Glomerular visceral epithelial cell (primary cell): ENCODE measurements around the gene IMMP2L.
"Not testable (repeated sequence)": the region's sequence is repeated elsewhere in the genome, so short reads cannot be mapped to it uniquely, and the experiment has no call there.

ENCODE experiments used
- DNase-seq: peaks from one replicate; pipeline ENCODE4 v3.0.0-alpha.2; 2016; ENCODE audit errors: extremely low spot score

Gene IMMP2L

DNA sequence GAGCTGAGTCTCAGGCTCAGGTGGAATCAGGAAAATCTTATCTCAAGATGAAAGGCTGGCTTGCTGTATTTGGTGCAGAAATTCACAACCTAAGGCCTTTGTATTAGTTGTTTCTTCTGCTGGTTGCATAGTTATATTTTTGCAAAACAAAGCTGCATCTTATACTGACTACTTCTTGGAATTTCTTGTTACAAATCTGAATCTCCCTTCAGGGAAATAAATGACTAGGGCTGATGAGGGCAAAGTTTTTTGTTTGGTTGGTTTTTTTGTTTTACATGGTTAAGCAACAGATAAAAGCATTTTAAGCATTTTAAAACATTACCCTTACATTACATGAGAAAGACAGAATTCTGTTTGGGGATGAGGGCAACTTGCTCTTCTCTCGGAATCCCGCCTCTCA, 485.3 kb downstream of the IMMP2L start:
- no peak for DNase-seq

GRCh38 chr7:111076205-111076604, 486.1 kb downstream of the IMMP2L start:
- DNase-seq: peak; percentile 61

GRCh38 chr7:111075498-111075897, 486.8 kb downstream of the IMMP2L start:
- DNase-seq: no peak

DNA sequence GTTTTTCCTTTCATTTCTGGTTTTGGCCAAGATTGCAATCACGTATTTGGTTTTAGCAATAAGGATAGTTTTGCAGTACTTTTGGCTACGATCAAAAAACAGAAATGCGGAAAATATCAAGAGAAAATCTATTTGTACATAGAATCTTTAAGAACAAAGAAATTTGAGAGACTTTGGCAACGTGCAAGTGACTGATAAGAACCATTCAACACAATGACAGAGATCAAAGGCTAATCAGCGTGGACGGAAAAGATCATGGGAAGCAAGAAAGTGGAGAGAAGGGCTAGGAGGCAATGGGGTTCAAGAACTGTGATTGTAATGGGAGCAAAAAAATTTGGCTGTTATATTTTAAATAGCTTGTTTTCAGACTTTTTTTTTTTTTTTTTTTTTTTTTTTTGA, 487.5 kb downstream of the IMMP2L start:
- no peak for DNase-seq

GRCh38 chr7:111074071-111074747, 488.1 kb downstream of the IMMP2L start:
- DNase-seq: no peak

DNA sequence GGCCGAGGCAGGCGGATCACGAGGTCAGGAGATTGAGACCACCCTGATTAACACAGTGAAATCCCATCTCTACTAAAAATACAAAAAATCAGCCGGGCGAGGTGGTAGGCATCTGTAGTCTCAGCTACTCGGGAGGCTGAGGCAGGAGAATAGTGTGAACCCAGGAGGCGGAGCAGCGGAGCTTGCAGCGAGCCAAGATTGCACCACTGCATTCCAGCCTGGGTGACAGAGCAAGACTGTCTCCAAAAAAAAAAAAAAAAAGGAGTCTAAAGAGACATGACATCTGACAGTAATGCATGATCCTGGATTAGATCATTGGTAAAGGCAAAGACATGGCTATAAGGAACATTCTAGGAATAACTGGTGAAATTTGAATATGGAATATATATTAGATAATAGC, 489.6 kb downstream of the IMMP2L start:
- not testable (repeated sequence) for DNase-seq

DNA sequence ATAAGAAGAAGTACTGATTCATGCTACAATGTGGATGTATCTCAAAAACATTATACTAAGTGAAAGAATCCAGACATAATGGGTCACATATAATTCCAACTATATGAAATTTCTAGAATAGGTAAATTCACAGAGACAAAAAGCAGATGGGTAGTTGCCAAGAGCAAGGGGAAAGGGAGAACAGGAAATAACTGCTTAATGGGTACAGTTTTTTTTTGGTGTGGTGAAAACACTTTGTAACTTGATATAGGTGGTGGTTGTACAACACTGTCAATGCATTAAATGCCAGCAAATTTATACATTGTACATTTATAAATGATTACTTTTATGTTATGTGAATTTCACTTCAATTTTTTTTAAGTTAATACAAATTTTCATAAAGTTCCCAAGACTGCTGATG, 490.7 kb downstream of the IMMP2L start:
- DNase-seq: no peak

GRCh38 chr7:111068618-111069017, 493.7 kb downstream of the IMMP2L start:
- no peak for DNase-seq

GRCh38 chr7:111067682-111068081, 494.6 kb downstream of the IMMP2L start:
- DNase-seq: no peak

GRCh38 chr7:111067251-111067650, 495.0 kb downstream of the IMMP2L start:
- no peak for DNase-seq

DNA sequence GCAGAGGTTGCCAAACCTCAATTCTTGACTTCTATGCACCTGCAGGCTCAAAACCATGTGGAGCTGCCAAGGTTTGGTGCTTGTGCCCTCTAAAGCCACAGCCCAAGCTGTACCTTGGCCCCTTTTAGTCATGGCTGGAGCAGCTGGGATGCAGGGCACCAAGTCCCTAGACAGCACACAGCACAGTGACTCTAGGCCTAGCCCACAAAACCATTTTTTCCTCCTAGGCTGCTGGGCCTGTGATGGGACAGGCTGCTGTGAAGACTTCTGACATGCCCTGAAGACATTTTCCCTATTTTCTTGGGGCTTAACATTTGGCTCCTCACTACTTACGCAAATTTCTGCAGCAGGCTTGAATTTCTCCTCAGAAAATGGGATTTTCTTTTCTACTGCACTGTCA, 499.1 kb downstream of the IMMP2L start:
- DNase-seq: no peak

- no peak for DNase-seq
Observed at GRCh38 chr7:111059833-111060232, 502.5 kb downstream of the IMMP2L start.

GRCh38 chr7:111057066-111057465, 505.2 kb downstream of the IMMP2L start:
- DNase-seq: no peak

GRCh38 chr7:111056371-111056770, 505.9 kb downstream of the IMMP2L start:
- no peak for DNase-seq

DNA sequence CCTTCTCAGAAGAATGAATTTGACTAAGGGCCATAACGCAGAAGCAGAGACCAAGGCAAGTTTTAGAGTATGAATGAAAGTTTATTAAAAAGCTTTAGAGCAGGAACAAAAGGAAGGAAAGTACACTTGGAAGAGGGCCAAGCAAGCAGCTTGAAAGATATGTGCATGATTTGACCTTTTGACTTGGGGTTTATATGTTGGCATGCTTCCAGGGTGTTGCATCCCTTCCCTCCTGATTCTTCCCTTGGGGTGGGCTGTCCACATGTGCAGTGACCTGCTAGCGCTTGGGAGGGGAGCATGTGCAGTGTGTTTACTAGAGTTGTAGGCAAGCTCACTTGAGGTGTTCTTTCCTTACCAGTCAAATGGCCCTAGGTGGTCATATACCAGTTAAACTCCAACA, 509.3 kb downstream of the IMMP2L start:
- no peak for DNase-seq

- no peak for DNase-seq
Observed at GRCh38 chr7:111051832-111052231, 510.5 kb downstream of the IMMP2L start.

GRCh38 chr7:111050875-111051416, 511.3 kb downstream of the IMMP2L start:
- no peak for DNase-seq

DNA sequence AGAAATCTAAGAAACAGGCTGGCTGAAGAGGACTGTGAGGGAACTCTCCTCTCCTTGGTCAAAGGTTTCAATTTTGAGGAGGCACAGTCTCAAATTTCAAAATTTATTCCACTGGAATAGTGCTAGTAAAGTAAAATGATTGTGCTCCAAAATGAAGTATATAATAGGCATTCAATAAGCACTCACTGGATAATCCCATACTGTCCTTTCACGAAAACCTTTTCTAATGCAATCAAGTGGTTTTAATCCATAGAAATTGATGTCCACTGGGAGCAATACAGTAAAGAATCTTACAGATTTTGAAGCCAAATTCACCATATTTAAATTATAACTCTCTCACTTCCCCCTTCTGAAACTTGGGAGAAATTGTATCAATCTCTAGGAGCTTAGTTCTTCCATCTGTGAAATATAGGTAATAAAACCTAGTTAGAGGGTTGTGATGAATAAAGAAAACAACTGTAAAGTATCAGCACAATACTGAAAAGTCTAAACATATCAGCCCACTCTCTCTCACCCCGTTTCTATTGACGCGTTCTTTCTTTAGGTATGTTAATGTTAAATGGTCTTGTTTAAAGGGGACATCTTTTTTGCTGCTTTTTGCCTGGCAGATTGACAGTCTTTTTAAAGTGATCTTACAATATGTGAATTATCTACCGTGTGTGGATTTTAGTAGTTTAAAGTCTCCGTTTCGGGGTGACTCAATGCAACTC, 512.2 kb downstream of the IMMP2L start:
- no peak for DNase-seq

GRCh38 chr7:111047595-111047994, 514.7 kb downstream of the IMMP2L start:
- no peak for DNase-seq

DNA sequence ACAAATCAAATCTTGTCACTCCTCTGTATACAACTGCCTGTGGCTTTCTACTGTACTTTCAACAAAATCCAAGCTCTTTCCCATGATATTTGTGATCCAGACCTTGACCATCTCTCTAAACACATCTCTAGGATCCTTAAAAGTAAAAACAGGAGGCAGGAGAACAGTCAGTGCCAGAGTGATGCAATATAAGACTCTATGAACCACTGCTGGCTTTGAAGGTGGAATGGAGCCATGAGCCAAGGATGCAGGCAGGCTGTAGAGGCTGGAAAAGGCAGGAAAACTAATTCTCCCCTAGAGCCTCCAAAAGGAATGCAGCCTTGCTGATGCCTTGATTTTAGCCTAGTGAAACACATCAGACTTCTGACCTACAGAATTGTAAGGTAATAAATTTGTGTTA, 516.8 kb downstream of the IMMP2L start:
- no peak for DNase-seq

DNA sequence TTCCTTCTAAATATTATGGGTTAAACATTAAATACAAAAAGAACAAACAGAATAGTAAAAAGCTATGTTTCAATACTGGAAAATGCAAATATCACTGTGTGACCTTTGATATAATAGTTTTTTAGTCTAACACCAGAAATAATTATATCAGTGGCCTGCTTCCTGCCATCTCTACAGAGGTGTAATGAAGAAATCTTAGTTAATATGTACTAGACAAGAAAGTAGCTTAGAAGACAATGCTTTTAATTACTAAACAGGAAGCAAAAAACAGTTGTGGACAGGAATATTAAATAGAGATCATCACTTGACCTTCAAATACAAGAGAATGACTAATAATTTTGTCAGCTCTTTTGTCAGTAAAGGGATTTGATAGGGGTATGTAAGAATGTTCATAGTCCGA, 518.7 kb downstream of the IMMP2L start:
- no peak for DNase-seq

- no peak for DNase-seq
Observed at GRCh38 chr7:111042842-111043241, 519.5 kb downstream of the IMMP2L start.

DNA sequence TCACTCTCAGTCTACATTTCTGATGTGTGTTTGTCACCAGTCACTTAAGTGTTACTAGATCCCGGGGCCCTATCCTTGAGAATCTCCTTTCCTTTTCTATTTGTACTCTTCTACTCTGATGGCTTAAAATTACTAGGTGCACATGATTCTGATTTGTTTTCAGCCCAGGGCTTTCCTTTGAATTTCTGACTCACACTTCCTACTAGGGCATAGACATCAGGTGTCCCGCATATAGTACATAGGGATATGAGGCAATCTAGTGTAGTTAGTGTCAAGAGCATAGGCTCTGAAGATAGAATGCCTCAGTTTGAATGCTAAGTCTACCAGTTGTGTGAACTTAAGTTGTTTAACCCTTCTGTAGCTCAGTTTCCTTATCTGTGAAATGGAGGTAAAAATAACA, 520.7 kb downstream of the IMMP2L start:
- no peak for DNase-seq
